WERI-Rb-1 (cell line): ENCODE data around the gene LRRIQ1.

ENCODE experiments used
- DNase-seq: peaks from one replicate; pipeline ENCODE4 v3.0.0-alpha.2; 2020
- H3K27ac ChIP-seq: fragments of 250-450 bp; sonication (Bioruptor Pico); 2 replicates; pipeline ENCODE4 v1.5.1; 2020; ENCODE audit warnings: mild to moderate bottlenecking, moderate library complexity
- H3K27me3 ChIP-seq: fragments of 250-450 bp; sonication (Bioruptor Pico); 2 replicates; pipeline ENCODE4 v1.5.1; 2021; ENCODE audit warnings: mild to moderate bottlenecking, low read depth, moderate library complexity; ENCODE audit not compliant: insufficient read depth, severe bottlenecking
- H3K36me3 ChIP-seq: fragments of 250-450 bp; sonication (Bioruptor Pico); 2 replicates; pipeline ENCODE4 v1.5.1; 2020; ENCODE audit warnings: mild to moderate bottlenecking, moderate library complexity
- H3K4me3 ChIP-seq: 2 replicates; pipeline ENCODE4 v1.5.1; 2011; ENCODE audit warnings: low read depth, mild to moderate bottlenecking, control low read depth, low read length
- H3K9me3 ChIP-seq: fragments of 250-450 bp; sonication (Bioruptor Pico); 2 replicates; pipeline ENCODE4 v1.5.1; 2021; ENCODE audit warnings: mild to moderate bottlenecking, moderate library complexity; ENCODE audit not compliant: severe bottlenecking
- TF ChIP-seq, protein P1 (sequence below): IDR thresholded peaks from 2 replicates; pipeline ENCODE4 v1.5.1; 2011; ENCODE audit warnings: low read depth, mild to moderate bottlenecking, control low read depth, inconsistent platforms, low read length

LRRIQ1 gene

DNA sequence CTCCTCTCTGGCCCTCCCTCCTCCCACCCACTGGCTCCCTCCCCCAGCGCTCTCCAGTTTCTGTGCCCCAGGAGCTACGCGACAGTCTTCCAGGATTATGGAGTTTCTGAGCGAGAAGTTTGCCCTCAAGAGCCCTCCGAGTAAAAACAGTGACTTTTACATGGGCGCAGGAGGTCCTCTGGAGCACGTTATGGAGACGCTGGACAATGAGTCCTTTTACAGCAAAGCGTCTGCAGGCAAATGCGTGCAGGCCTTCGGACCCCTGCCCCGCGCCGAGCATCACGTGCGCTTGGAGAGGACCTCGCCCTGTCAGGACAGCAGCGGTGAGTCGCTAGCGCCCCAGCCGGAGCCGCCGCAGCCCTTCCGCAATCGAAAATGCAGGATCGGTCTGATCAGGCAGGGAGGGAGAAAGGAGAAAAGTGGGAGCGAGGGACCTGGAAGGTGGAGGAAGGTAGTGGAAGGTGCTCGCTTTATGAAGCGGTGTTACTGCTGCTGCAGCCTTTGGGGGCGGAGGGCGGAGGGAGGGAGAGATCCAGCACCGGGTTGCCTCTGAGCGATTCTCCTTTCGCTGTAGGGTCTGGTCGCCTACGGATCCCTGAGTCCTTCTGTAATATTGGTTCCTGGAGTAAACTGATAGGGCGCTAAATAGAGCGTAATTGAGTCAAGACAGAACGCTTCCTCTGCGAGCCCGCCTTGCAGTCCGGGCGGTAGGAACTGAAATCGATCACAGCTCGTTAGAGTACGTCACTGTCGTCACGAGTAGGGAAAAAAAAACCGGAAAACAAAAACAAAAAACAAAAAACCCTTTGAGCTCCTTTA is 244.2 kb downstream of the LRRIQ1 start, which contains the start of gene ALX1:
Gene ALX1, plus strand, starts transcription at position 56 of the 819 bp plus-strand sequence. Its CDS starts 42 bp downstream, at position 98.
- Histone ChIP-seq H3K4me3 (peak within 1 kb of the TSS; percentile 63), H3K27me3 (no peaks in the 10 kb centered on the region), H3K36me3 (no peaks in the 10 kb centered on the region), H3K27ac (peak within 1 kb of the TSS; percentile 77), H3K9me3 (no peaks in the 10 kb centered on the region)
- DNase-seq, result peak; percentile 76
- TF ChIP-seq, protein P1, sequence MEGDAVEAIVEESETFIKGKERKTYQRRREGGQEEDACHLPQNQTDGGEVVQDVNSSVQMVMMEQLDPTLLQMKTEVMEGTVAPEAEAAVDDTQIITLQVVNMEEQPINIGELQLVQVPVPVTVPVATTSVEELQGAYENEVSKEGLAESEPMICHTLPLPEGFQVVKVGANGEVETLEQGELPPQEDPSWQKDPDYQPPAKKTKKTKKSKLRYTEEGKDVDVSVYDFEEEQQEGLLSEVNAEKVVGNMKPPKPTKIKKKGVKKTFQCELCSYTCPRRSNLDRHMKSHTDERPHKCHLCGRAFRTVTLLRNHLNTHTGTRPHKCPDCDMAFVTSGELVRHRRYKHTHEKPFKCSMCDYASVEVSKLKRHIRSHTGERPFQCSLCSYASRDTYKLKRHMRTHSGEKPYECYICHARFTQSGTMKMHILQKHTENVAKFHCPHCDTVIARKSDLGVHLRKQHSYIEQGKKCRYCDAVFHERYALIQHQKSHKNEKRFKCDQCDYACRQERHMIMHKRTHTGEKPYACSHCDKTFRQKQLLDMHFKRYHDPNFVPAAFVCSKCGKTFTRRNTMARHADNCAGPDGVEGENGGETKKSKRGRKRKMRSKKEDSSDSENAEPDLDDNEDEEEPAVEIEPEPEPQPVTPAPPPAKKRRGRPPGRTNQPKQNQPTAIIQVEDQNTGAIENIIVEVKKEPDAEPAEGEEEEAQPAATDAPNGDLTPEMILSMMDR, result 0 out of 2 replicates have a peak, but pooled peaks have one; percentile 13

DNA sequence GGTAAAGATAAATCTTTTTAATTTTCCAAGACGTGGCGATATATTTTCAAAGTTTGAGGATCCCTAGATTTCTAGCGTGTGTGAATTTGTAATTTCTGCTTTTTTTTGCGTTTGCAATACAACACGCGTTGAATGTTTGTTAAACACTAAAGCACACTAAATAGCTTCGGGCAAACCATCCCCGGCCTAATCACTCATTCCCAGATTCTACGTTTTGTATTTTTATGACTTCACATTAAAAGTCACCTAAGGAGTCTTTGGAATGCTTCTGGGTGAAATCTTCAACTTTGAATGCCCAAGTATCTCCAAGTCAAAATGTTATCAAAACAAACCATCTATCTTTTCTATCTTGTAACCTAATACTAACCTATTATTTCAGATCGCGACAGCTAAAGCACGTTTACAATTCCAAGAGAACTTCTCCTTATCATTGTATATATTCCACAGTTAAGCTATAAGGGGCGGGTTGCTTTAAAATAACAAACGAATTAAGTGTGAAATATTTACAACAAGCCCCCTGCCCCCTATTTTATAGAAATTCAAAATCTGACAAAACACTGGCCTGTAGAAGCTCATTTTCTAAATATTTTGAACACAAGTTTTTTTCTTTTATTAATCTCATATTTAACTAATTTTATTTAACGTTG is 245.0 kb downstream of the LRRIQ1 start:
- no peak for DNase-seq
- H3K27ac ChIP-seq, result peak overlapping the region; percentile 77
- H3K9me3 ChIP-seq, result no peaks in the 10 kb centered on the region
- H3K27me3 ChIP-seq, result no peaks in the 10 kb centered on the region
- peak overlapping the region; percentile 63 for H3K4me3 ChIP-seq
- no peaks in the 10 kb centered on the region for H3K36me3 ChIP-seq
- TF ChIP-seq, protein P1, result no peak

DNA sequence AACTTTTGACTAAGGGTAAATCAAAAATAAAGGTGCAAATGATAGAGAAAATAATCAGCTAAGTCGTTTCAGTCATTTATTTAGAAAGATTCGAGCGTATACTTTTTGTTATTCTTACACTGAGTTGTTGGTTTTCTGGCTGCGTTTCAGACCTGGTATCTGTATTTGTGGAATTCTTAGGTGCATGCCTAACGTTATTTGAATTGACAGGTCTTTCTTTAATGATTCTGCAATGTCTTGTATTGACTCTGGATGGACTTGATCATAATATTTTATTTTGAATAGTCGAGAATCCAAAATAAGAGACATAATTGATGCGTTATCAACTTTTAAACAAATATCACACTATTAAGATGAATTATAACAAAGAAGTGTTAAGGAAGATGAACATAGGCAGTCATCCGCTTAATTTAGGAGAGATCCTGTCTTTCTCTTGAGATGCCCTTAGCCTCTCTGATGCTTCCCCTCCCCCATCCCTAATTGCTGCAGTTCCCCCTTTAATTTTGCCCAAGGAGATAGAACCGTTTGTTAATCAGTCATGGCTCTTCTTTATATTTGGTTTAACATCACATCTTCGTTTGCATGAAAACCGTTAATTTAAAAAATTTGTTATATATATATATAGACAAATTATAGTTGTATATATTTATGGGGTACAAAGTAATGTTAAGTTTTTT is 245.6 kb downstream of the LRRIQ1 start:
- TF ChIP-seq, protein P1, result no peak
- DNase-seq, result no peak
- H3K27me3 ChIP-seq, result no peaks in the 10 kb centered on the region
- H3K36me3 ChIP-seq, result no peaks in the 10 kb centered on the region
- H3K9me3 ChIP-seq, result no peaks in the 10 kb centered on the region
- no peak overlapping the region for H3K27ac ChIP-seq
- peak overlapping the region; percentile 63 for H3K4me3 ChIP-seq

DNA sequence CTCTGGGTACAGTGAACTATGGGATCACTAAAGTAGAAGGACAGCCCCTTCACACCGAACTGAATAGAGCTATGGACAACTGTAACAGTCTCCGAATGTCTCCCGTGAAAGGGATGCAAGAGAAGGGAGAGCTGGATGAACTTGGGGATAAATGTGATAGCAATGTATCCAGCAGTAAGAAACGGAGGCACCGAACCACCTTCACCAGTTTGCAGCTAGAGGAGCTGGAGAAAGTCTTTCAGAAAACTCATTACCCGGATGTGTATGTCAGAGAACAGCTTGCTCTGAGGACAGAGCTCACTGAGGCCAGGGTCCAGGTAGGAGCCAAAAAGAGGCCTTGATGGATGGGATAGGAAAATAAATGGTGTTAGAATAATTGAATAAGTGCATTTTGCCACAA is 247.4 kb downstream of the LRRIQ1 start:
- TF ChIP-seq, protein P1, result no peak
- Histone ChIP-seq H3K4me3 (no peak overlapping the region), H3K27ac (no peak overlapping the region), H3K27me3 (no peaks in the 10 kb centered on the region), H3K36me3 (no peaks in the 10 kb centered on the region), H3K9me3 (no peaks in the 10 kb centered on the region)
- DNase-seq, result no peak
